ENCODE data around the gene PPP1R9B.
A peak's percentile ranks its signal among the peaks of the same experiment; 100 is the strongest.

DNA sequence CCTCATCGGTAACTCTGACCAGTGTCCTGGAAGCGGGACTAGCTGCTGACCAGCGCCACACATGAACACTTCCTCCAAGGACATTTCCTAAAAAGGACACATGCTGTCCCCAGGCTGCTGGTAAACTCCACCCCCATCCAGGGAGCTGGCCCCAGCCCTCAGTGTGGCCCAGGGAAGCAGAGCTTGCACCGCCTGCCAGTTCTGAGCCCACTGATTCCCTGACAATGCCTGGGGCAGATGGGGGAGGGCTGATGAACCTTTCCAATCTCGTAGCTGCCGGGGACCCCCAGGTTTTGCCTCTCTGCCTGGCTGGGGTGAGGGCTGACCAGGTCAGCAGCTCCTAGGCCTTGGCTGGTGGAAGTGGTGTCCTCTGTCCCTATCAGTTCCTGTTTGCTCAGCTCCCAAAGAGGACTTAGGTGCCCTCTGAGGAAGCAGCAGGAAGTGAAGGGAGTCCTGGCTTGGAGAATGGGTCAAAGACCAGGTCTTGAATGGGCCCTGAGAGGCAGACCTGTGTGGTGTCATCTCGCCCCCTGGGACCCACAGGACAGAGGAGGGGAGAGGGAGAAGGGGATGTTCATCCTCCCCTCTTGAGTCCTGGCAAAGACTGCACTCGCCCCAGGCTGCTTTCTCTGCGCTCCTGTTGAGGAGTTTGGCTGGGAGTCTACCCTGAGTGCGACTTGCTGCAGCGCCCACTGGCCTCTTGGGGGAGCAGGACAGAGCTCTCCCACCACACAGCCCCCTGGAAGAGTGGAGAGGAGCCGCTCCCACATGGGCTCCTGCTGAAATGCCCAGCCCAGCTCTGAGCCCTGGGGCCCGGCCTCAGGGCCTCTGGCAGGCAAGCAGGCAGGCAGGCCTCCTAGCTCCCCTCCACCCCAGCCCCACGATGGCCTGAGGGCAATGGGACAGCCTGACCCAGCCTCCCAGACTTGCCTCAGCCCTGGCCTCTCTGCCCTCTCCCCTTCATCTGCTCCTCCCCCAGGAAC lies 38.5 kb downstream of the PPP1R9B start:
- no peak for TF ChIP-seq FOSL1 (IDR thresholded peaks at IDR 0.05; ENCODE audit: insufficient read depth, low read depth, low read length)
- TF ChIP-seq TAF1 (IDR thresholded peaks at IDR 0.05; ENCODE audit: low read depth, low read length), result no peak
- peak in 1 of 3 experiments; percentile 24; a peak in 1 of 4 replicates for TF ChIP-seq CTCF (IDR thresholded peaks at IDR 0.05; ENCODE audit: control extremely low read depth in 1 of 3, insufficient read depth in 1 of 3, low read depth in 1 of 3, low read length in 3 of 3)
